KMS-11 (cell line): ENCODE data around the gene XAGE2.
"Not testable (repeated sequence)": the region's sequence is repeated elsewhere in the genome, so short reads cannot be mapped to it uniquely, and the experiment has no call there.

Experiments
- H2AFZ ChIP-seq: fragments of 200-600 bp; sonication (generic); 2 replicates; pipeline ENCODE4 v1.6.1; 2016; ENCODE audit warnings: antibody characterized with exemption, mixed run types, low read depth
- H3K27ac ChIP-seq: fragments of 200-600 bp; sonication (generic); 2 replicates; pipeline ENCODE4 v1.6.1; 2016; ENCODE audit warnings: mild to moderate bottlenecking, mixed run types
- H3K27me3 ChIP-seq: fragments of 200-600 bp; sonication (generic); 2 replicates; pipeline ENCODE4 v1.6.1; 2017; ENCODE audit warnings: mild to moderate bottlenecking, low read depth, mixed run types, moderate library complexity; ENCODE audit not compliant: insufficient read depth
- H3K36me3 ChIP-seq: fragments of 200-600 bp; sonication (generic); 2 replicates; pipeline ENCODE4 v1.6.1; 2017; ENCODE audit warnings: mild to moderate bottlenecking, mixed run types; ENCODE audit not compliant: insufficient read depth
- H3K4me1 ChIP-seq: fragments of 200-600 bp; sonication (generic); 2 replicates; pipeline ENCODE4 v1.6.1; 2016; ENCODE audit warnings: mild to moderate bottlenecking, low read depth, mixed run types; ENCODE audit not compliant: poor library complexity, severe bottlenecking
- H3K4me2 ChIP-seq: fragments of 200-600 bp; sonication (generic); 2 replicates; pipeline ENCODE4 v1.7.0; 2016; ENCODE audit warnings: mild to moderate bottlenecking, mixed run types
- H3K4me3 ChIP-seq: fragments of 200-600 bp; sonication (generic); IDR thresholded peaks from 2 replicates; pipeline ENCODE4 v1.6.1; 2017; ENCODE audit warnings: low read depth, low read length, mixed read lengths; ENCODE audit not compliant: insufficient read depth
- H3K79me2 ChIP-seq: fragments of 200-600 bp; sonication (generic); 2 replicates; pipeline ENCODE4 v1.6.1; 2016; ENCODE audit warnings: low read depth, mixed run types; ENCODE audit not compliant: insufficient read depth
- H3K9ac ChIP-seq: fragments of 200-600 bp; sonication (generic); 2 replicates; pipeline ENCODE4 v1.6.1; 2016; ENCODE audit warnings: mild to moderate bottlenecking, mixed run types
- H4K20me1 ChIP-seq: fragments of 200-600 bp; sonication (generic); 2 replicates; pipeline ENCODE4 v1.6.1; 2016; ENCODE audit warnings: mild to moderate bottlenecking, mixed run types; ENCODE audit not compliant: insufficient read depth
- TF ChIP-seq, protein P1 (sequence below): fragments of 200-600 bp; sonication (generic); conservative IDR thresholded peaks from 2 replicates; pipeline ENCODE4 v1.6.1; 2017; ENCODE audit warnings: low read depth, mild to moderate bottlenecking, antibody characterized with exemption, low read length, moderate library complexity, mixed read lengths

Gene XAGE2, protein sequence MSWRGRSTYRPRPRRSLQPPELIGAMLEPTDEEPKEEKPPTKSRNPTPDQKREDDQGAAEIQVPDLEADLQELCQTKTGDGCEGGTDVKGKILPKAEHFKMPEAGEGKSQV

DNA sequence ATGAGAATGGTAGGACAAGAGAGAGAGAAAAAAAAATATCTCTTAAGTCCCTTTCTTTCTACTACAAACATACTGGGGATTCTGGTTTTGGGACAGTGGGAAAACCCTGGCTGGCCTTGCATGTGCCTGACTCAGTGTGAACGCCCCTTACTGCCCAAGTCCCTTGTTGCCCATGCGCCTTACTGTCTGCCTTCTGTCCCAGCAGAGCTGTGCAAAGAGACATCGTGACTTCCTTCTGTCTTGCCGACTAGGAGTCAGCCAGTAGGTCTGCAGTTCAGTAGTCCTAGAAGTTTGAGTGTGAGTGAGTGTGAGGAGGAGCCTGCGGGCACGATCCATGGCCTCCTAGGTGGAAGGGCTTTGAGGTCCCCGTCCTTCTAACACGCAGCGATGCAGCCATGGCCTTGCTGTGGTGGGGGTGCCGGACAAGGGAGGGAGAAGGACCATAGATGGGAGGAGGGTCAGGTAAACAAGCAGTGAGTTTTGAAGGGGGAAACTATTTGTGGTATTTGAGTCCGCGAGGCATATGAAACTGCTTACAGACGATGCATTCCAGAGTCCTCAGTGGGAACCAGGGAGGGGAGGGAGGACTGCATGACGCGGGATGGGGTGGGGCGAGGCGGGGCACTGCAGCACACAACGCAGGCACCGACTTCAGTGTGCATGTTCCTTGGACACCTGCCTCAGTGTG is at the start of gene XAGE2:
Gene XAGE2 (plus strand): TSS at position 654 of the 688 bp plus-strand sequence. CDS start 994 bp downstream, outside the sequence.
- no peak within 1 kb of the TSS for H3K4me2 ChIP-seq
- no peaks in the 10 kb centered on the region for H3K4me1 ChIP-seq
- H3K27ac ChIP-seq: no peak within 1 kb of the TSS
- H3K9ac ChIP-seq: no peak within 1 kb of the TSS
- no peaks in the 10 kb centered on the region for H3K27me3 ChIP-seq
- TF ChIP-seq, protein P1, sequence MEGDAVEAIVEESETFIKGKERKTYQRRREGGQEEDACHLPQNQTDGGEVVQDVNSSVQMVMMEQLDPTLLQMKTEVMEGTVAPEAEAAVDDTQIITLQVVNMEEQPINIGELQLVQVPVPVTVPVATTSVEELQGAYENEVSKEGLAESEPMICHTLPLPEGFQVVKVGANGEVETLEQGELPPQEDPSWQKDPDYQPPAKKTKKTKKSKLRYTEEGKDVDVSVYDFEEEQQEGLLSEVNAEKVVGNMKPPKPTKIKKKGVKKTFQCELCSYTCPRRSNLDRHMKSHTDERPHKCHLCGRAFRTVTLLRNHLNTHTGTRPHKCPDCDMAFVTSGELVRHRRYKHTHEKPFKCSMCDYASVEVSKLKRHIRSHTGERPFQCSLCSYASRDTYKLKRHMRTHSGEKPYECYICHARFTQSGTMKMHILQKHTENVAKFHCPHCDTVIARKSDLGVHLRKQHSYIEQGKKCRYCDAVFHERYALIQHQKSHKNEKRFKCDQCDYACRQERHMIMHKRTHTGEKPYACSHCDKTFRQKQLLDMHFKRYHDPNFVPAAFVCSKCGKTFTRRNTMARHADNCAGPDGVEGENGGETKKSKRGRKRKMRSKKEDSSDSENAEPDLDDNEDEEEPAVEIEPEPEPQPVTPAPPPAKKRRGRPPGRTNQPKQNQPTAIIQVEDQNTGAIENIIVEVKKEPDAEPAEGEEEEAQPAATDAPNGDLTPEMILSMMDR: no peak
- no peaks in the 10 kb centered on the region for H3K36me3 ChIP-seq
- H4K20me1 ChIP-seq: no peaks in the 10 kb centered on the region
- no peak within 1 kb of the TSS for H2AFZ ChIP-seq
- no peak within 1 kb of the TSS for H3K4me3 ChIP-seq
- no peaks in the 10 kb centered on the region for H3K79me2 ChIP-seq

DNA sequence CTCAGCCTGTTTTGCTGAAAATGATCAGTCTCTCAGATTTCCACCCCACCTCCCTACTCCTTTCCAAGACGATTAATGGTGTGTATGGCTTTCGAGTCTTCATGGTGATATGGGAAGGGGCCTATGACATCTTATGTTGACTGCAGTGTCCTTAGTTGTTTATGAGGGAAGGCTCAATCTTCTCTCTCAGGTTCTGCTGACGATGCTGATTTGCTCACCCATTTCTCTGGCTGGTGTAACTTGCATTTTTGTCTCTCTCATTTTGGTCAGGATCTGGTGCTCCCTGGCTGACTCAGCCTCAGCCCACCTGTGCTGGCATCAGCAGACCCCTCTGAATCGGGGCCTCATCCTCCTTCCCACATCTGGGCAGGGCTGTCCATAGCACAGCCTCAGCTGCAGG is 31.4 kb upstream of the XAGE2 start:
- TF ChIP-seq, protein P1: no peak
- H3K36me3 ChIP-seq: no peaks in the 10 kb centered on the region
- H3K4me3 ChIP-seq: no peak overlapping the region
- no peak overlapping the region for H3K4me2 ChIP-seq
- H3K27ac ChIP-seq: no peak overlapping the region
- no peaks in the 10 kb centered on the region for H3K79me2 ChIP-seq
- no peak overlapping the region for H3K9ac ChIP-seq
- H3K27me3 ChIP-seq: no peaks in the 10 kb centered on the region
- H2AFZ ChIP-seq: no peak overlapping the region
- H4K20me1 ChIP-seq: no peaks in the 10 kb centered on the region
- H3K4me1 ChIP-seq: no peaks in the 10 kb centered on the region

DNA sequence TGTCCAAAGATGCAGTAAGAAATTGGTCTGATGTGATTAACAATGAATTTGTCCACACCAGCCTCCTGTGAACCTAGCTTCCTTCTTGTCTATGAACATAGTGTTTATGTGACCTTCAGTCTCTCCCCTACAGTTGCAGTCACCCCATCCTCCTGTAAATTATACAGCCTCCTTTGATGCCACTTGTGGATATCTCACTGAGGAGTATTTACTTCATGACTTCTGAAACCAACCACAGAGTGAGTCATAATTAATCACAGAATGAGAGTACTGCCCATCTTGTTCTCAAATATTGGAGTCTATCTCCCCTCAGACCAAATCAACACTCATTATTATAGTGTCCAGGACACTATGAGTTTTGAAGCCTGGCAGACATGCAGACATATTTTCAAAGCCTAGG is 27.3 kb upstream of the XAGE2 start:
- Histone ChIP-seq H3K79me2 (no peaks in the 10 kb centered on the region), H3K27me3 (no peaks in the 10 kb centered on the region), H3K27ac (no peak overlapping the region), H4K20me1 (no peaks in the 10 kb centered on the region), H2AFZ (no peak overlapping the region), H3K9ac (no peak overlapping the region), H3K4me2 (no peak overlapping the region), H3K4me1 (no peaks in the 10 kb centered on the region), H3K4me3 (no peak overlapping the region), H3K36me3 (no peaks in the 10 kb centered on the region)
- TF ChIP-seq, protein P1: no peak

DNA sequence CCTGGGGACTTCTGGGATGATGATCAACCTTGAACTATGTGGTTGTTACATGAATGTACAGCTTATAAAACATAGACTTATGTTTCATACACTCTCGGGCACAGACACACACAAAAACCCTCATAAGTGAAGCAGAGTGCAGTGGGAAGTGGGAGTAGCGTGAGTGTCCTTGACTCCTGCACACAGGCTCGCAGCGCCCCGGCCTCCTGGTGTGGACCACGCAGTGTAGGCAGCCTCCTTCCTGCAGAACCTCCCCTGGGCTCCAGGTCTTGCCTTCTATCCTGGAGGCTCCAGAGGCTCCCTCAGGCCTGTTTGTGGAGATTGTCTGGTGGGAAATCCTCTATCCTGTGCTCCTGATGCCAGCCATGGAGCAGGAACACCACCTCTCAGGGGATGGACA is 25.7 kb upstream of the XAGE2 start:
- not testable (repeated sequence) for H3K4me3 ChIP-seq, H3K4me1 ChIP-seq, H3K9ac ChIP-seq, H3K27ac ChIP-seq, H3K27me3 ChIP-seq, H3K4me2 ChIP-seq, H3K79me2 ChIP-seq, H4K20me1 ChIP-seq, H2AFZ ChIP-seq, H3K36me3 ChIP-seq

DNA sequence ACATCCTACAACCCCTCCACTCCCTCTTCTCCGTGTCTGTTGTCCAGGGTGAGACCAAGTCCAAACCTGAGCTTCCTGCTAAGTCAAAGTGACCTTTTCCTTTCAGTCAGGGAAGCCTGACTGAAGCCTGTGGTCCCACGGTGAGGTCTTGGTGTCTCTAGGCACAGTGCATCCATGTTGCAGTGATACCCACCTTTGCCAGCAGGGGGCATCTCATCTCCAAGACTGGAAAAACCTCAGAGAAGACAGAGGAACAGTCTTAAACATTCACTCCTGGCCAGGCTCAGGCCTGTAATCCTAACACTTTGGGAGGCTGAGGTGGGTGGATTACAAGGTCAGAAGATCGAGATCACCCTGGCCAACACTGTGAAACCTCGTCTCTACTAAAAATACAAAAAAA is 23.4 kb upstream of the XAGE2 start:
- H3K27me3 ChIP-seq, H3K9ac ChIP-seq, H4K20me1 ChIP-seq, H3K36me3 ChIP-seq, H2AFZ ChIP-seq, H3K79me2 ChIP-seq, H3K4me3 ChIP-seq, H3K27ac ChIP-seq, H3K4me2 ChIP-seq, H3K4me1 ChIP-seq: not testable (repeated sequence)
- TF ChIP-seq, protein P1: peak; percentile 55
